GM19238 (cell line): ENCODE data around the gene CD37.
"Not testable (repeated sequence)": the region's sequence is repeated elsewhere in the genome, so short reads cannot be mapped to it uniquely, and the experiment has no call there.

Experiments used
- DNase-seq: peaks from one replicate; pipeline ENCODE4 v3.0.0; 2011; ENCODE audit warnings: low spot score; ENCODE audit not compliant: insufficient read length

CD37 gene, protein sequence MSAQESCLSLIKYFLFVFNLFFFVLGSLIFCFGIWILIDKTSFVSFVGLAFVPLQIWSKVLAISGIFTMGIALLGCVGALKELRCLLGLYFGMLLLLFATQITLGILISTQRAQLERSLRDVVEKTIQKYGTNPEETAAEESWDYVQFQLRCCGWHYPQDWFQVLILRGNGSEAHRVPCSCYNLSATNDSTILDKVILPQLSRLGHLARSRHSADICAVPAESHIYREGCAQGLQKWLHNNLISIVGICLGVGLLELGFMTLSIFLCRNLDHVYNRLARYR

DNA sequence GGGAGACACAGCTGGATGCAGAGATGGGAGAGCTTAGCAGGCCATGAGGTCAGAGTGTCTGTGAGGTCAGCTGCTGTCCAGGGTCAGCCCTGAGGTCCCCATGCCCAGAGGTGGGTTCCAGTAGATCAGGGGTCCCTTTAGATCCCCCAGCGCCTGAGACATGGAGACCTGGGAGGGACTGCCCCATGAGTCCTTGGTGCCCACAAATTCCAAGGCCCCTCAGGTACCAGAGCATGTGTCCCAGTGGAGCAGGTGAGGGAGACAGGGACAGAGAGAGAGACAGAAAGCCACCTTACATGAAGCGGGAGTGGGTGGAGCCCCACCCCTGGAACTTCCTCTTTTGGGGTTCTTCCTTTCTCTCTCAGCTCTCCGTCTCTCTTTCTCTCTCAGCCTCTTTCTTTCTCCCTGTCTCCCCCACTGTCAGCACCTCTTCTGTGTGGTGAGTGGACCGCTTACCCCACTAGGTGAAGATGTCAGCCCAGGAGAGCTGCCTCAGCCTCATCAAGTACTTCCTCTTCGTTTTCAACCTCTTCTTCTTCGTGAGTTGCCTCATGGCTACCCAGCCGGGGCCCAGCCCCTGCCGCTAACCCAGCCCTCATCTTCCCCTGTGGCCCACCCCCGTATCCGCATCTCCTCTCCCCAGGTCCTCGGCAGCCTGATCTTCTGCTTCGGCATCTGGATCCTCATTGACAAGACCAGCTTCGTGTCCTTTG is at the start of gene CD37:
Gene CD37 (plus strand): TSS at position 336 of the 713 bp plus-strand sequence. CDS start 135 bp downstream, at position 471.
- peak; percentile 68 for DNase-seq

DNA sequence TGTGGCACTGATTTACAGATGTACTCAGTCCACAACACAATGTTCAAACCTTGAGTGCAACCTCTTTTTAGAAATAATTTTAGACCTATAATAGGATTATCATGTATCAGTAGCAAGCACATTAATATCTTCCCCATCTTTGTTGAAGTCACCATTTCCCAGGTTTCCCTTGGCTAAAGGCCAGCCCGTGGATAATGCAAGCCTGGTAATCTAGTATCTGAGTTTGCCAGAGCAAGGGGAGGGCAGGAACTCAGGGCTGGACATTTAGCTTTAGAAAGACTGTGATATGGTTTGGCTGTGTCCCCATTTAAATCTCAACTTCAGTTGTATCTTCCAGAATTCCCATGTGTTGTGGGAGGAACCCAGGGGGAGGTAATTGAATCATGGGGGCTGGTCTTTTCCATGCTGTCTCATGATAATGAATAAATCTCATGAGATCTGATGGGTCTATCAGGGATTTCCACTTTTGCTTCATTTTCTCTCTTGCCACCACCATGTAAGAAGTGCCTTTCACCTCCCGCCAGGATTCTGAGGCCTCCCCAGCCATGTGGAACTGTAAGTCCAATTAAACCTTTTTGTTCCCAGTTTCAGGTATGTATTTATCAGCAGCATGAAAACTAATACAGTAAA is 48.0 kb upstream of the CD37 start:
- DNase-seq = no peak

DNA sequence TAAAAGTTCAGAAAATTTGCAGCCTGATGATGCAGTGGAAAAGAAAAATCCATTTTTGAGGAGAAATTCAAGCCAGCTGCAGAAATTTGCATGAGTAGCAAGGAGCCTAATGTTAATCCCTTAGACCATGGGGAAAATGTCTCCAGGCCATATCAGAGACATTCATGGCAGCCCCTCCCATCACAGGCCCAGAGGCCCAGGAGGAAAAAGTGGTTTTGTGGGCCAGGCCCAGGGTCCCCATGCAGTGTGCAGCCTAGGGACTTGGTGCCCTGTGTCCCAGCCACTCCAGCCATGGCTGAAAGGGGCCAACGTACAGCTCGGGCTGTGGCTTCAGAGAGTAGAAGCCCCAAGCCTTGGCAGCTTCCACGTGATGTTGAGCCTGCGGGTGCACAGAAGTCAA is 47.0 kb upstream of the CD37 start:
- DNase-seq = not testable (repeated sequence)

DNA sequence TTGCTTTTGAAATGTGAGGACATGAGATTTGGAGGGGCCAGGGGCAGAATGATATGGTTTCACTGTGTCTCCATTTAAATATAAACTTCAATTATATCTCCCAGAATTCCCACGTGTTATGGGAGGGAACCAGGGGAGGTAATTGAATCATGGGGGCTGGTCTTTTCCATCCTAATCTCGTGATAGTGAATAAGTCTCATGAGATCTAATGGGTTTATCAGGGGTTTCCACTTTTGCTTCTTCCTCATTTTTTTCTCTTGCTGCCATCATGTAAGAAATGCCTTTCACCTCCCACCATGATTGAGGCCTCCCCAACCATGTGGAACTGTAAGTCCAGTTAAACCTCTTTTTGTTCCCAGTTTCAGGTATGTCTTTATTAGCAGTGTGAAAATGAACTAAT is 45.9 kb upstream of the CD37 start:
- DNase-seq = not testable (repeated sequence)

DNA sequence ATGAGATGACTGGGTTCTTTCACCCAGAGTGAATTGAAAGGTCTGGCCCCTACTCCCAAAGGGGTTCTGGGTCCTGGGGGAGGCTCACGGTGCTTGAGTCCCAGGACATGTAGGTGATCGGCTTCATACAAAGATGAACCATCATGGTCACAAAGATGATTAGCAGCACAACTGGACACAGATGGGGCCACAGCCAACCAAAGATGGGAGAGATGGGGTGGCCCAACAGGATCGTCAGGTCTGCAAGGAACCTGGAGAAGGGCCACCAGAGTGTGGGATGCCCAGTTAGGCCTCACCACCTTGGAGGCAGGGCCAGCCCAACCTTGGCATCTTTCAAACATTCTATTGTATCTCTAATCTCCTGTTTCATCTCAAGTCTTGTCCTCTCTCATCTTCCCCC is 44.7 kb upstream of the CD37 start:
- DNase-seq = no peak

DNA sequence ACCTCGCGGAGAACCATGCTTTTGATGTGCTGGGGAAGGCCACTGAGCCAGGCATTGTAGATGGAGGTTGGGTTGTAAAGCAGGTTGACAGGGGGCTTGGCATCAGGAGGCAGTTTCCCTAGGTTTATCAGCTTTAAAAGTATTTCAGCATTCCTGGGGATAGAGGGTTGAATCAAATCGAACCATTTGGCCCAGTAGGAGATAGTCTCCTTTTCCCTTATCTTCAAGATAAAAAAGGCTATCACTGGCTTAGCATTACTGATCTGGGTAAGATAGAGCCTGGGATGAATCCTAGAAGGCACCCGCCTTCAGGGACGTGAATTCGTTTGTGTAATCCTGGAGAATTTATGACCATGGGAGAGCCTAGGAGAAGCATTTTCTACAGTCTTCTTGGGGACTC is 40.8 kb upstream of the CD37 start:
- no peak for DNase-seq

DNA sequence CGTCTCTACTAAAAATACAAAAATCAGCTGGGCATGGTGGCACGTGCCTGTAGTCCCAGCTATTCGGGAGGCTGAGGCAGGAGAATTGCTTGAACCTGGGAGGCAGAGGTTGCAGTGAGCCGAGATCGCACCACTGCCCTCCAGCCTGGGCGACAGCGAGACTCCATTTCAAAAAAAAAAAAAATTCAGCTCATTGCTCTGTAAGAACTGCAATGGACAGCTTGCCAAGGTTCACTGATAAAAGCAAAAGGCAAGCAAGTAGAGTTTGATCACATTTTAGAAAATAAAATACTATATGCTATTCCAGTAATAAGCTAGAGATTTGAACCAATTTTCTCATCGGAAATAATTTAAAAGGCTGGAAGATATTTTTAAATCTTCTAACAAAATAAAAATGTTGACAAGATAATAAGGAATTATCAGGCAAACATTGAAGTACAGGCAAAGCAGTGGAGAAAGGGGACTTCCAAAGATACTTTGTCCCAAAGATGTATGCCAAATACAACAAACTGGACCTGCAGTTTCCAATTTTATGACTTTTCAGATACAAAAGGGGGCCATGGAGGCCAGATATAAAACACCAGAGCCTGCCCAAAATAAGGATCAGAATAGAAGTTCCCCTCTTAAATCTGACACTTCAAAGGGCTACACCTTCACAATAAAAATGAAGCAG is 39.9 kb upstream of the CD37 start:
- no peak for DNase-seq

DNA sequence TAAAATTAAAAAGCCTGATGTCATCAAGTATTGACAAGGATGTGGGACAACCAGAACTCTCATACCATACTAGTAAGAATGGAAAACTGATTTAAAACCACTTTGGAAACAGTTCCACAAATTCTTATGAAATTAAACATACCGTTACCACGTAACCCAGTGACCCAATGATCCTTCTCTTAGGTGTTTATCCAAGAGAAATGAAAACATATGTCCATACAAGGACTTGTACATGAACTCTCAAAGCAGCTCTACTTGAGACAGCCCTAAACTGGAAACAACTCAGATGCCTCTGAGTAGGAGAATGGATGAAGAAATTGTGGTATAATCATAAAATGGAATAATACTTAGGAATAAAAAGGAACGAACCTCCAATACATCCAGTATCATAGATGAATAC is 37.8 kb upstream of the CD37 start:
- no peak for DNase-seq

DNA sequence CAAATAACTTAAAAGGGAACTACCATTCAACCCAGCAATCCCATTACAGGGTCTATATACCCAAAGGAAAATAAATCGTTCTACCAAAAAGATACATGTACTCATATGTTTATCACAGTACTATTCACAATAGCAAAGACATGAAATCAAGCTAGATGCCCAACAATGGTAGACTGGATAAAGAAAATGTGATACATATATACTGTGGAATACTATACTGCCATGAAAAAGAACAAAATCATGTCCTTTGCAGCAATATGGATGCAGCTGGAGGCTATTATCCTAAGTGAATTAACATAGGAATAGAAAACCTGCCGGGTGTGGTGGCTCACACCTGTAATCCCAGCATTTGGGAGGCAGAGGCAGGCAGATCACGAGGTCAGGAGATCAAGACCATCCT is 36.6 kb upstream of the CD37 start:
- DNase-seq = not testable (repeated sequence)

DNA sequence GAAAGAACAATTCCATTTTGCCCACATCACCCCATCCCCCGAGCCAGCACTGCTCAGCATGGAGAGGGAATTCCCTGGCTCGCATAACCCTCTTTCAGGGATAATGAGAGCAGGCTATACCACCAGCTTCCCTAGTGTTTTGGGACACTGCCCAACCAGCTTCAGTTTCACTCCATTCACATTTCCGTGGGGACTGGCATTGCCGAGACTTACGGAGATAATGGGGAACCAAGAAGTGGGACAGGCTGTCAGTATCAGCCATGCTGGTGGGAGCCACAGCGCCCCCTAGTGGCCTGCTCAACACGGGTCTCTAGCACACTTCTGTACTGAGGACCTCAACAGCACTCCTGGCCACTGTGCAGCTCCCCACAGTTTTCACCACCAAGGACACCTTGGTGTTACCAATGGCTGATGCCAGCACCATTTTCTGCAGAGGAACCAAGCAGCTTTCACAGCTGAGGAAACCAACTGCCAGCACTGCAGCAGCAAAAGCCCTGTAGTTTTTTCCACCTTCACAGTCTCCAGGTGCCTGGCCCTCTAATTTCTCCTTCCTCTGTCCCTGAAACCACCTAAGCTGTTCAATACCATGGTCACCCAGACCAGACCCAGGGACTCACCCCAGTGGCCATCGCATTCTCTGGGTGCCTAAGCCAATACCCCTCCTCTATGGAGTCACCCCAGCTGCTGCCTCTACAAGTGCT is 33.9 kb upstream of the CD37 start:
- peak; percentile 67 for DNase-seq

DNA sequence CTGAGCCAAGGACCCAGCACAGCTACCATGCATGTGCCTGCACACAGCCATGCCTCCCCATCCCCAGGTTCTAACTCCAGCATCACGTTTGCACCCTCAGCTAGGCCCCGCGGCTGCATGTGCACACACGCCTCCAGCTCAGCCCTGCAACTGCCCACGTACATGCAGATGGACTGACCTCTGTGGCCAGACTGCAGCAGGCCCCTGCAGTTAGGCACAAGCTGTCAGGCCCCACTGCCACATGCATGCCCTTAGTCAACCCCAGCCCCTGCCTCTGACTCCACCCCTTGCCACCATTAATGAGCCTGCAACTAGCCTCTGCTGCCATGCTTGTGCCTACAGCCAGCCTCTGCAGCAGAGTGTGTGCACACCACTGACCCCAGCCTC is 33.3 kb upstream of the CD37 start:
- no peak for DNase-seq

DNA sequence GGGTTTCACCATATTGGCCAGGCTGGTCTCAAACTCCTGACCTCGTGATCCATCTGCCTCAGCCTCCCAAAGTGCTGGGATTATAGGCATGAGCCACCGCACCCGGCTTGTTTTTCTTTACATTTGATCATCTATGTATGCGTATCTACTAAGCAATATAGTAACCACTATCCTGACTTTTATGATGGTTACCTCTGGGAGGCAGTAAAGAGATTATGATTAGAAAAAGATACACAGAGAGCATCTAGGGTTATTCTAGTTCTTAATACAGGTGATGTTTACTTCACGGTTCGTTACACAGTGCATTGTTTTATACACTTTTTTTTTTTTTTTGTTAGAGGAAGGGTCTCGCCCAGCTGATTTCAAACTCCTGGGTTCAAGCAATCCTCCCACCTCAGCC is 28.5 kb upstream of the CD37 start:
- DNase-seq = not testable (repeated sequence)

DNA sequence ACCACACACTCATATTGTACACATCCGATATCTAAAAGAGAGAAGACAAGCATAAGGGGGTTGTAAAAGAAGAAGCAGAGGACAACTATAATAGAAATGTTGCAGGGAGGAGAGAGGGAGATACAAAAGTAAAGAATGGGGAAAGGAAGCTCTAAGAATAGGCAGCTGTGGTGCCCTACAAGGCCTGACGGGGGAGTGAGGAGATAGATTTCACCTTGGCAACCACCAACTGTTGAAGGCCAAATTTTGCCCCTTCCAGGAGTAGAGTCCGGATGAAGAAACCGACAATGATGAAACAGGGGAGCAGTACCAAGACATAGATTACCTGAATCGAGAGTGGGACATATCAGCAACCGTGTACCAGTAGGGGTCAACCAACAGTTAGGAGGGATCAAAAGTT is 26.1 kb upstream of the CD37 start:
- DNase-seq = no peak

DNA sequence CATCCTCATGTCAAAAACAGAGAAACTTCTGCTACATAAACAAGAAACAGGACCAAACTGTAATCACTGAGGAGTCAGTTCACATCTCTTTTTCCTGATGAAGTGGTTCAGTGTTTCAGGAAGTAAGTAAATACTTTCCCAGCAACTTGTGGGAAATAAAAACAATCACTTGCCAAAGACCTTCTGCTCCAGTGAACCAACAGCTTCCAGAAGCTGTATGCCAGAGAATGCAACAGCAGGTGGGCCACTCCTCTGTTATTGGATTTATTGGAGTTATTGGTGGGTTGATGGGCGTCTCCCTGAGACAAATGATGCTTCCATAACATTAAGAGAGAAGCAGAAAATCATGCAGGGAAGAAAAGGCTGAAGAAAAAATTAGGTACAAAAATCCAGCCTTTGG is 20.1 kb upstream of the CD37 start:
- no peak for DNase-seq

DNA sequence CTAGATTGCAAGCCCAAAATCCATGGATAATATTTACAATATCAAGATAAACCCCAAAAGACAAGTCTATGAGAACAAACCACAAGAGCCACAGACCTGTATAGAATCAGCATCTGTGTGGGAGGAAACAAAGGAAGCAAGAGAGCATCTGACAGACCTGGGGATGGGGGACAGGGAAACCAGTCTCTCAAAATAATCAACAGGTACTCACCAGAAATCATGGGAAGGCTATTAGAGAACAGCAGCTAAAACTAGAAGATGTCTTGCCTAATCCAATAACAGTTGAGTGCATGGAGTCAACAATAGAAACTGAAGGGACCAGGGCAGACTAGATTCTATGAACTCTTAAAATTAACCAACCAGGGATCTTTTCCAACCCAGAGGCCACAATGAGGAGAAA is 18.9 kb upstream of the CD37 start:
- DNase-seq = no peak

DNA sequence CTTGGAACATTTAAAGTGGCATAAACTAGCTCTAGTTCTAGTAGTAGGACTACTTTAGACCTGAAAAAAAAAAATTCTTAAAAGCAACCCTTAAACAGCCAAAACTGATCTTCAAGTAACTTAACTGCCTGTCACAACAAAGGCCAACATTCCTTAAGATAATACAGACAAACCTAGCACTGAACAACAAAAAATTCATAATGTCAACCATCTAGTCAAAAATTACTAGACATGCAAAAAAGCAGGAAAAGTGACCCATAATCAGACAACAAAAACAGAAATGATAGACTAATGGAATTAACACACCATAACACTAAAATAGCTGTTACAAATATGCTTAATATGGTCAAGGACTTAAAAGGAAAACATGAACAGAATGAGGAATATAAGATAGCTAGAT is 16.9 kb upstream of the CD37 start:
- DNase-seq = no peak

DNA sequence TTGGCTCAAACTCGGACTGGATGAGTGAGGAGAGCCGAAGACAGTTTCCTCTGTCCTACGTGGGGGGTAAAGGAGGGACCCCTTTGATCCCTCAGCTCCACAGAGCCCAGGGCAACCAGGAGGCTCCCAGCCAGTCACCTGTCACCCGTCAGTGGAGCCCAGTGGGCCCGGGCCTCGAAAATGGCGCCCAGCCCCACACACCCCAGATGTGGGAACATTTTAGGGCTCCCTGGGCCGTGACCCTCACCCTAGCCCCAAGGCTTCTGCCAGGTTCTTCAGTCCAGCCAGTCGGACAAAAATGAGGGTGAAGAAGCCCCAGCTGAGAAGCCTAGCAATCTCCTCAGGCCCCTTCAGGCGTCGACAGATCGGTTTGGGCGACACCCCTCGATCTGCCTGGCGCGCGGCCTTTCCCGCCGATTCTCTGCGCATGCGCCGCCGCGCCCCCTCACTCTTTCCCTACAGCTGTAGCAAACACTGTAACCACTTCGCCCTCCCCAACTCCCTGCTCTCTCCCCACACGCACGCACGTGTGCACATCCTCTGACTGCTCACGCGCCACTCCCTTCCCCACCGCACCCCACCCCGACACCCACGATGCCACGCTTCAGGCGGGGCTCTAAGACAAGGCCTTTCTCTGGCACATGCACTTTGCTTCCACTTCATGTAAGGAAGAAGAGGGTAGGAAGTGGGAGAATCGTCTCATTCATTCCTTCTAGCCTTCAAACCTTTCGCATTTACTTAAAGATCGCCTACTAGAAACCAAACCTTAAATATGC is 10.2 kb upstream of the CD37 start, which contains the start of gene SLC6A16:
Gene SLC6A16 (minus strand): TSS at position 391 of the 776 bp plus-strand sequence. CDS start 13,844 bp downstream, outside the sequence.
- DNase-seq = no peak

DNA sequence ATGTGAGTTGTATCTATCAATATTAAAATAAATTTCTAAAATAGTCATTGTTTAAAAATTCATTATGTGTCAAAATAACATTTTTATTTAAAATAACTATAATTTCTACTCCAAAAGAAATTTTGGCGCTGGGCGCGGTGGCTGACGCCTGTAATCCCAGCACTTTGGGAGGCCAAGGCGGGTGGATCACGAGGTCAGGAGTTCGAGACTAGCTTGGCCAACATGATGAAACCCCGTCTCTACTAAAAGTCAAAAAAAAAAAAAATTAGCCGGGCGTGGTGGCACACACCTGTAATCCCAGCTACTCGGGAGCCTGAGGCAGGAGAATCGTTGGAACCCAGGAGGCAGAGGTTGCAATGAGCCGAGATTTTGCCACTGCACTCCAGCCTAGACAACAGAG is 9.4 kb upstream of the CD37 start:
- DNase-seq = not testable (repeated sequence)

DNA sequence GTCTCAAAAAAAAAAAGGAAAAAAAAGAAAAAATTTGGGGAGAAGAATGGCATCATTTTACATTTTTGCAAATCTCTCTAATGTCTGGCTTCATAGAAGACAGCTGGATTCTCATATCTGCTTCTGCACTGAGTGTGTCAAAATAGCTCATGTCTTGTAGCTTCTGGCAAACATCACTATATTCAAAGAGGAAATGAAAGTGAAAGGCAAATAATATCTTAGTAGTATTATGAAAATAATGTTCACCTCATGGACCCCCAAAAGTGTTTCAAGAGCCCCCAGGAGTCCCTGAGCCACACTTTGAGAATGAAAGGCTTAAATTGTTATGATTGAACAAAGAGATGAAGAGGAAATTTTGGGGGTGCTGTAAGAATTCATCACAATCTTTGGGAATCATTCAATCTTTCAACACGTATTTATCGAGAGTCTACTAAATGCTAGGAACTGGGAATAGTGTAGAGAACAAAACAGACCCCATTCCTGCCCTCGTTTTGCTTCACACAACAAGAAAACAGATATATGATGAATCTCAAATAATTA is 9.0 kb upstream of the CD37 start:
- DNase-seq = no peak

DNA sequence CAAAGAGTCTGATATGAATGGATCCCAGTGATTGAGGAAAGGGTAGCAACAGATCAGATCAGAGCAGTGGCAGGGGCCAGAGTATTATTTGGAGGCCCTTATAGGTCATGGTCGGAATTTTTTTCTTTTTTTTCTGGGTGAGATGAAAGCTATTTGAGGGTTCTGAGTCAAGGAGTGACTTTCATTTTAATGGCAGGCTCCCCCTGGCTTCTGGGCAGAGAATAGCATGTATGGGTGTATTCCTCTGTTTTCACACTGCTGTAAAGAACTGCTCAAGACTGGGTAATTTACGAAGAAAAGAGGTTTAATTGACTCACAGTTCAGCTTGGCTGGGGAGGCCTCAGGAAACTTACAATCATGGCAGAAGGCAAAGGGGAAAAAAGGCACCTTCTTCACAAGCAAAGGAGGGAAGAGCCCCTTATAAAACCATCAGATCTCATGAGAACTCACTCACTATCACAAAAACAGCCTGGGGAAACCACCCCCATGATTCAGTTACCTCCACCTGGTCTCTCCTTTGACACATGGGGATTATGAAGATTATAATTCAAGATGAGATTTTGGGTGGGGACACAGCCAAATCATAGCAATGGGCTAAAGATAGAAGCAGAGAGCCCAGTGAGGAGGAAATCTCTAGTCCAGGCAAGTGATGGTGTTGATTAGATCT is 7.2 kb upstream of the CD37 start:
- no peak for DNase-seq
